Retina (tissue), 1 donor: ENCODE results near the gene SLC25A23.
"Not testable (repeated sequence)": the region's sequence is repeated elsewhere in the genome, so short reads cannot be mapped to it uniquely, and the experiment has no call there.

Experiments
- DNase-seq: peaks from one replicate; pipeline ENCODE4 v3.0.0-alpha.2; 2016

The SLC25A23 gene

DNA sequence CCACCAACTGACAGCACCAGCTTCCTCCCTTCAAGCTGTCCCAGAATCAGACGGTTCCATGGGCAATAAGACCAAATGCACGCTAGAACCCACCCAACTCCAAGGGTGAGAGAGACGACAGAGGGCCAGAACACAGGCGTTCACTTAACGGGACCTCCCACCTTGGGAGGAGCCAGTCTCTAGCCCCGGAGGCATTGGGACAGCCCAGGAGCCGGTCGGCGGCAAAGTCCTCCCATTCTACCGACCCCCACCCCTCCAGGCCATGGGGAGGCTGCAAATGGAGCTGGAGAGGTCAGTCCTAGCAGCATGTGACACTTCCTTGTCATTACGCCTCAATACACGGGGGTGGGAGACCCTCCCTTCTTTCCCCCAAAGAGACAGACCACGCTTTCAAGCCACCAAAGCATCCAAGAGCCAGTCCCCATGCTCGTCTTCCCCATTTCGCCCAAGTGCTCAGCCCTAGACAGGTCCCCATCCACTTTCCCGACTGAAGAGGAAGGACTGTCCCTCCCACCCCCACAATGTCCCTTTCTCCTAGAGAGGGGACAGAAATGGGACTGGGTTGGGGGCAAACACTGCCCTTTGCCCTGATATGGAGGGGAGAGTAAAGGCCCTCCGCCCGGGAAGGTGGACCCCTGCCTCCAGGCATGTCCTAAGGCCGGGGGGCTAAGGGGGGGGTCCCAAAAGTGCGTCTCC, 35.9 kb downstream of the SLC25A23 start:
- DNase-seq, result peak; percentile 42

DNA sequence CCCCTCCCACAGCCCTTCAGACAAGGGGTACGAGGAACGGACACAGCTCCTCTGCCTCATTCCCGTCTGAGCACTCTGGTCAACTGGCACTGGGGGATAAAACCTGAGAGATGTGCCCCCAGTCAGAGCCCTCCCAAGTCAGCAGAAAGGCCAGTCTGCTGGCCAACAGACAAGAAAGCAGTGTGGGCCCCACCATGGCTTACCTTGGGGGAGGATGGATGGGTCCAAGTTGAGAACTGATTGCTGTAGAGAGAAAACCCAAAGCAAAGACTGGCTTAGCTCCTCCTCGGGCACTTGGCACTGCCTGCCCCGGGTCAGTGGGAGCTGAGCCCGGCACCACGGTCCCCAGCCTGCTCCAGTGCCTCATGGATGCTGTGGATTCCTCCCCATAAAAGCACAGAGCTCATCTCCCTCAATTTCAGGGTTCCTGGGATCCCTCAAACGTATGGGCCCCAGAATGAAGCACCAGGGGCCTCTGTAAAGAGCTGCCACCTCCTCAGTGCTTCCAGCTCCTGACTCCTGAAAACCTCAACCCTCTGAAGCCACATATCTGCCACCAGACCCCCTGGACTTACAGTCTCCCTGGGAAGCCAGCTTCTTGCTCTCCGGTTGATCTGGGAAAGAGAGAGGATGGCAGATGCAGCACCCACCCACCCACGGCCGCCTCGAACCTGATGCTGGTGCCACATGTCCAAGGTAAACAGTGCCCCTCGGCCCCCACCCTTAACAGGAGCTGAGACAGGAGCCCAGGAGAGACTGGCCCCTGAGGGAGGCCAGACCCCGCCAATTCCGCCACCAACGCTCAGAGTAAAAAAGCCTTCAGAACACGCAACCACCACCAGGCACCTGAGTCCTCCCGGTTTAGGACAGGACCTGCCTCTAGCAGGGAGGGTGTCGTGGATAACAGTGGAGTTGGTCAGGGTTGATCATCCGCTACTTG, 38.2 kb downstream of the SLC25A23 start:
- DNase-seq, result no peak

DNA sequence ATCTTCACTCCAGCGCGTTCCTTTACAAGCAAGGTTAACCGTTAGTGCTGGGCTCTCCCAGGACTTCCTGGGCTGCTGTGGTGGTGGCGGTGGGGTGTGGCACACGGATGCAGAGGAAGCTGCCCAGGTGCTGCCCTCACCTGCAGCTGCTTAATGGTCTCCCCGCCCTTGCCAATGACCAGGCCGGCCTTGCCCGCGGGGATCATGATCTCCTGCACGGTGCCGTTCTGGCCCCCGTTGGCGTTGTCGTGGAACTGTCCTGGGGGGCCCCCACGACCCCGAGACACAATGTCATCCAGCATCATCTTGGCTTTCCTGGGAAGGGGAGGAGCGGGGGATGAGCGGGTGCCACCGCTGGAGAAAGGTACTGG, 41.0 kb downstream of the SLC25A23 start:
- DNase-seq, result no peak

DNA sequence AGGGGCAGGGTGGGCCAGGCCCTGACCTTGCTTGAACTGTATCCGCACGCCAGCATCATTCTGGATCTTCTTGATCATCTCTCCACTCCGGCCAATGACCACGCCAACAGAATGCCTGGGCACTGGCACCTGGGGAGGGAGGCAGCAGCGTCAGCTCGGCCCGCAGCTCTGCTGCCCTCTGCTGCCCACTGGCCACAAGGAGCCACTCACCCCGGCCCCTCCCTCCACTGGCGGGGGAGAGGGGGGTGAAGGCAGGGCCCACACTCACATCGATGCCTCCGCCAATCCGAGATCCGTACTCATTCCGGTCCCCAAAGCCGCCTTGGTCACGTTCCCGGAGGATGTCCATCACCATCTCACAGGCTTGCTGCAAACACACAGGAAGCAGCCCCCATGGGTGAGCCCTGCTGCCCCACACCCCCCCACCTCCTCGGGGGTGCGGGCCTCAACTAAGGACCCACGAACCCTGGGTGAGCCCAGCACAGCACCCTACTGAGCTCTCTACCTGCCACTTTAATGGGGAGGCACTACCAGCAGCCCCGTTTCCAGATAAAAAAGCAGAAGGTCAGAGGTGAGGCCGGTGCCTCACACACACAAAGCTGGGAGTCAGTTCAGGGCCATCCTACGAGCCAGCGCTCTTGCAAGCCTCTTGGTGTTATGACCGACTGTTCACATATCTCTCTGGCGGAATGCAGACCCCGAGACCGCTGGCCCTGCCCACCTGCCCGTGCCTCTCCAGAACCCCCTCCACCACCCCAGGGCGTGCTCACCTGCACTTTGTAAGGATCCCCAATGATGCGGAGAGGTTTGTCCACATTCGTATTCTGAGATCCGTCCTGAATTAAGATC, 41.7 kb downstream of the SLC25A23 start:
- peak; percentile 46 for DNase-seq

DNA sequence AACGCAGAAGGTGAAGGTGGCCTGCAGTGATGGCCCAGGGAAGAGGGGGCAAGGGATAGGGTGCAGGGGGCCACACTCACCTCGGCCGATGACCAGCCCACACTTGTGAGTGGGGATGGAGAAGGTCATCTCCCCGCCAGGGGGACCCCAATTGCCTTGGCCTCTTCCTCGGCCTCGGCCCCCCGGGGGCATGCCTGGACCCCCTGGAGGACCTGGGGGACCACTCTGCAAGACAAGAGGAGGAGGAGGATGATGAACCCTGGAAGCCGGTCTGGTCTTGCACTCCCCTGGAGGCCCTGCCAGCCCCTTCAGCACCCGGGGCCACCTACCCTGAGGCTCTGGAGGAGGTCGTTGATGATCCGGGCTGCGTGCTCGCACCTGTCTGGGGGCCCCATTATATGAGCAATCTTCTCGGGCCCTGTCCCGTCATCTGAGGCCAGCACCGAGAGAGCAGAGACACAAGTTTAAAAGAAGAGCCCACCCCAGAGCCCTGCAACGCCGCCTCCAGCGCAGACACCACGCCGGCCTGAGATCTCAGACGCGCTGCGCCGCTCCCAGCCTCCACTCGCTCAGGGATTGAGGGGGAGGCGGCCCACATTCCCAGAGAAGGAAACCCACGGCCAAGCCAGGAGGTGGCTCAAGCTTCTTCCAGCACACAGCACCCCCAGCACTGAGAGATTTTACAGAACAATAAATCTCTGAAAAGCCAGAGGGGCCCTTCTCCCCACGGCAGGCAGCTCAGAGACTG, 42.8 kb downstream of the SLC25A23 start:
- DNase-seq, result no peak

DNA sequence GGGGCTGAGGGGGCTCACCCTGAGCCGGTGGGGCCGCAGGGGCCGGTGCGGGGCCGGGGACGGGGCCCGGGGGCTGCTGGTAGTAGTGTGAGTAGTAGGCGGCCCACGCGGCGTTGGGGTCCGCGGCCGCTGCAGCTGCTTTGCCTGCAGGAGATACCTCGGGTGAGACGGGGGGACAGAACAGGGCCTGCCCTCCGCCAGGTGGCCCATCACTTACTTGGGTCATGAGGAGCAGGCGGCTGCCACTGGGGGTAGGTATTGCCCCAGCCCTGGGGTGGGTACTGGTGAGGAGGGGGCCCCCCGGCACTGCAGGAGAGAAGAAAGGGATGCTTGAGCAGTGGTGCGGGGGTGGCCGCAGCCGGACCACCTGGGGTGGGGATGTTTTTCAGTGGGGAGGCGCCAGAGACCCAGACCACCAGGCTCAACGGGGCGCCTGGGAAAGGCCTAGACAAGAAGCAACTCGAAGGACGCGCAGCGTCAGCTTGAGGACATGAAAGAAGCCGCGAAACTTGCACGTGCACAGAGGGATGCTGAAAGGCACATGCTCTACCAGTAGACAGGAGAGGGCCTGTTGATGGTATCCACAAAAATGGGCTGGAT, 43.9 kb downstream of the SLC25A23 start:
- DNase-seq, result no peak

DNA sequence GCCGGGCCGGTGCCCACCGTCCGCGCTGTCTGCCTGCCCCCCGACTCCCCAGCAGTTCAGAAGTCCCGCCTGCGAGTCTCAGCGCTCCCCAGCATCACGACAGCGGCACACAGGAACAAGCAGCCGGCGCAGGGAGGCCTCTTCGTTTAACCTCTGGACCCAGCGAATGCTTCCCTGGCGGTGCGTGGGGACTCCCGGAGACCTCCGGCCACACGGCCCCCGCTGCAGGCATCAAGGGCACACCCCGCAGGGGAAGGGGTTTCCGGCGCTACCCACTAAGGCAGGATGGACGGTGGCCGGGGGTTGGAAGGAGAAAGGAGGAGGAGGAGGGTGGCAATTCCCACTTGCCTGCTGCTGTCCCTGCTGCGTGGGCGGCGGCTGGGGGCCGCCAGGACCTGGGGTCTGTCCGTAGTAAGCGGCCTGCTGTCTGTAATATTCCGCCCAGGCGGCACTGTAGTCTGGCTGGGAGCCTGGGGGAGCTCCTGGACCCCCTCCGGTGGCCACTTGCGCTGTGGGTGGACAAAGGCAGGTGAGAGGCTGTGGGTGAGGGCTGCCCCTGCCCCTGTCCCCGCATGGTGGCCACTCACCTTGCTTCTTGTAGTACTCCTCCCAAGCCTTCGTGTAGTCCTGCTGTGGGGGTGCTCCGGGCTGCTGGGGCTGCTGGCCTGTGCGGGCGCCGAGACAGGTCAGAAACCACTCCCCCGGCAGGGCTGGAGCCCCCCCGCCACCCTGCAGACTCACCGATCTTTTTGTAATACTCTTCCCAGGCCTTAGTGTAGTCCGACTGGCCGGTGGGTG, 44.6 kb downstream of the SLC25A23 start:
- DNase-seq, result no peak

DNA sequence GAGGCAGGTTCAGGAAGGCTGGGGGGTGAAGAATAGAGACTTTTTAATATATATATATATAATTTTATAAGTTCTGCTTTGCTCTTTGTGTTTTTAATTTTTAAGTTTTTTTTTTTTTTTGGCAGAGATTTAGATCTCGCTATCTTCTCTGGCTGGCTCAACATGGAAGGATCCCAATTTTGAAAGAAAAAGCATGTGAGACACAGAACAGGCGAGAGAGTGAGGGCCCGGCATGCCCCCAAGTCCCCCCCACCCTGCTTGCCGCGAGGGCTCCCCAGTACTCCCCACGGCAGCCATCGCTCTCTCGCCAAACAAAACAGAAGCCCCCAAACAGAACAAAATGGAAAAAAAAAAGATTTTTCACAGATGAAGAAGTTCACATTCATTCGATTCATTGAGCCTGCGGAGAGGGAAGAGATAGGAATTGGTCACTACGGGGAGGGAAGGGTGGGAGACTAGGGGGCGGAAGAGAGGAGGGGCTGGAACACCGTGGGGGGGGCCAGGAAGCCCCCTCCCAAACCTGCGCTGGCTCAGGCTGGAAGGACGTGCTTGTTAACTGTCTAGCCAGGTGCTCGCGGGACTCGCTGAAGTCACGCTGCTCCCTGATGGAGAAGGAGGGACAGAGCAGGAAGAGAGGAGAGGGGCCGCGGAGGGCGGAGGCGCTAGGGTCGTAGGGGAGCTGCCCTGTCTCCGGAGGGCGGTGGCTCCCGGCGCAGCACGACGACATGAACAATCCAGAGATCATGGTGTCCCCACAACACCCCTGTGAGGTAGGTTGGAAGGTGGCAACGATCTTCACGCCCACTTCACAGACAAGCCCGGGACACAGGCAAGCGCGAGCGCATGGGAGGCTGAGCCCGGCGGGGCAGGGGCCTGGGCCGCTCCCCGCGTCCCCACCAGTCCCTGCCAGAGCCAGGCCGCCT, 45.6 kb downstream of the SLC25A23 start:
- no peak for DNase-seq

DNA sequence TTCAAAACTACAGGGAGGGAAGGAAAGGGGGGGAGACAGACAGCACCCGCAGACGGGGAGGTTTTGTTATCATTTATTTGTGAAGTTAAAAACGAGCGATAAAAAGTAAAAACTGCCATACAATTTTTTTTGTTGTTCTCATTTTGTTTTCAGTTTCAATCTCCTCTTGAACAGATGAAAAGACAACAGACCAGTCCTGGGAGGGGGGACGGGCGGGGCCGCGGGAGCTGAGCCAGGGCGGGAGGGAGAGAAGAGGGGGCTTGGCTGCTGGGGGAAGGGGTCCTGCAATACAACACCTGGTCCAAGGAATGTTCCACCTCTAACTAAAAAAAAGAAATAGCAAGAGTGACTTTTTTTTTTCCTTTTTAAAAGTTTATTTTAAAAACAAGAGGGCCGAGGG, 46.3 kb downstream of the SLC25A23 start:
- DNase-seq, result no peak

DNA sequence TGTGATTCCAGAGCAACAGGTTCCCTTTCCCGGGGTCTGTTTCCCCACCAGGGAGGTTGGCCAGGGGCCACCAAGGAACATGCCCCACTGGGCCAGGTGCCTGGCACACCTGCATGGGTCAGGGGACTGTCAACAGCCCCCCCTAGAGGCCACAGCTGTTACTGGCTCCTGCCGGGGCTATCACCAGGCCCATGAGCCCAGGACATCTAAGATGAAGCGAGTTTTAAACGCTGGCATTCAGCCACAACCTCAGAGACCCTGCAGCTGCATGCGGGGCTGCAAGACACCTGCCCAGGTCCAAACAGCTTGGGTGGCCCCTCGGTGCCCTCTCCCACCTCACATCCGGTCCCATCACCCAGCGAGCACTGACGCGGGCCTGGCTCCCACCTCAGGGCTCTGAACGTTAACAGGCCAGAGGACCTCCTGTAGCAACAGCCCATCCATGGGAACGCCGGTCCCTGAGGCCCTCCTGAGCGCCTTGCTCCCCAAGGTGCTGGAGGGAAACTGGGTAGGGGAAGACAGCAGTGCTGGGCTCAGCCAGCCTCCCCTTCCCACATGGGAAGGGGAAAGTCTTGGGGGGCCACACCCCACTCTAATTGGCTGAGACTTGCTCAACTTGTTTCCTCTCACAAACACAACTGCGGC, 47.0 kb downstream of the SLC25A23 start:
- peak; percentile 52 for DNase-seq

DNA sequence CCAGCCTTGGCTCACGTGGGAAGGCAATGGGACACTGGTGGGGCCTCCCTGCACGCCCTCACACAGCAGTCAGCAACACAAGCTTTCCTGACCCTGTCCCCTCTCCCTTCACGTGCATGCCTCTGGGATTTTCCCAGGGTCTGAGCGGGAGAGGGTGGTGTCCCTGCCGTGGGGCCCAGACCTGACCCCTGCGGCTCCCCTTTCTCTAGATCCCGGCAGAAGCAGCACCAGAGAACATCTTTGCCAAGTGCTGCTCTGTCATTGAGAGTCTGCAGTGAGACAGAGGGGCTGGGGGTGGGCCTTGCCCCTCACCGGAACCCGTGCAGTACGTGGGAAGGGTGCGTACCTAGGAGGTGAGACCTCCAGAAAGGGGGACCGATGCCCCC, 47.5 kb downstream of the SLC25A23 start:
- DNase-seq, result no peak

DNA sequence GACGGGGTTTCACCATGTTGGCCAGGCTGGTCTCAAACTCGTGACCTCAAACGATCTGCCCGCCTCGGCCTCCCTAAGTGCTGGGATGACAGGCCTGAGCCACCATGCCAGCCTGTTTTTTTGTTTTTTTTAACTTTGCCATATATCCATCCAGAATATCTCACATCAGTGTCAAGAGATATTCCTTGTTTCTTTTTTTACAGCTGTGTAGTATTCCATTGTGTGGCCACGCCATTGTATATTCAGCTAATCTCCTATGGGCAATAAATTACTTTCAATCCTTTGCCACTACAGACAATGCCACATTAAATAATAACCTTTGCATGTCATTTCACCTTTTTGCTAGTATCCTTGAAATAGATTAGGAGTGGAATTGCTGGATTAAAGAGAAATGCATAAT, 50.2 kb downstream of the SLC25A23 start:
- DNase-seq, result no peak

DNA sequence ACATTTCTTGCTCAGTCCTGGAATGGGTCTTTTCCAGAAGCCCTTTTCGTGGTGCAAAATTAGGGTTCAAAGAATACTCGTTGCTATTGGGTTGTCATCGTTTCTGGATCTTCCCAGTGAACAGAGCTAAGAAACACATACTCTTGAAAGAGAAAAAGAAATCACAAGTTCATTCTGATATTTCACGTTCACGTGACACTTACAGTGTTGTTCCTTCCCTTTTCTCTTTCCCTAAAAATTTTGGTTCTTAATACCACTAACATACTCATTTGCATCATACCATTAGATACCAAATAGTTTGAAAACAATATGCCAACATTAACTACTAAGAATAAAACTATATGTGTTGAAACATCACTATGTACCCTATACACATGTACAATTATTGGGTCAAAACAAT, 53.2 kb downstream of the SLC25A23 start:
- no peak for DNase-seq

DNA sequence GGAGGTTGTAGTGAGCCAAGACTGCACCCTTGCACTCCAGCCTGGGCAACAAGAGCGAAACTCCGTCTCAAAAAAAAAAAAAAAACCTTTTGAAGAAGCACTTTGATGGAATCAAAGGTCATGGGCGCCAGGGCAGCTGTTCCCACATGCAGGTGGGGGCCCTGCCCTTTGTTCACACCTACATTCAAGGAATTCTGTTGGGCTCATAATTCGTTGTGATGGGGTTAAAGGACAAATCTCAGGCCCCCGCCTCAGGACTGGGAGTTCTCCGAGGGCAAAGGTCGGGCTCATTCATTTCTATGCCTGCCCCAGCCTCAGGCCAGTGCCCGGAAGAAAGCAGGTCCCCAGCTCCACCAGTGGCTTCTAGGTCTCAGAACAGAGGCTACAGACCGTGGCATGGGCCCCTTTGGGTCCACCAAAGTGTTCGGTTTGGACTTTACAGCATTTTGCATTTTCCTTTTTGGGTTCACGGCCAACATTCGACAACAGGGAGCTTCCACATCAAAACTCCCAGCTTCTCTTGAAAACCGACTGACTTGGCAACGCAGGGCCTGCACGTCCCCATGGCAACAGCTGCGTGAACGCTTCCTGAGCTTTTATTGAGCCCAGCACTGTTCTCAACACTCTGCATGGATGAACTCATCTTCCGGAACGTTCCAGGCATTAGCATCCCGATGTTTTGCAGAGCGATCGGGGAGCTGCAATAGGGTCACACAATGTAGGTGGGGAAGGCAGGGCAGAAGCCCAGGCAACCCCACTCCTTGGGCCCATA, 56.6 kb downstream of the SLC25A23 start:
- DNase-seq, result peak; percentile 87

DNA sequence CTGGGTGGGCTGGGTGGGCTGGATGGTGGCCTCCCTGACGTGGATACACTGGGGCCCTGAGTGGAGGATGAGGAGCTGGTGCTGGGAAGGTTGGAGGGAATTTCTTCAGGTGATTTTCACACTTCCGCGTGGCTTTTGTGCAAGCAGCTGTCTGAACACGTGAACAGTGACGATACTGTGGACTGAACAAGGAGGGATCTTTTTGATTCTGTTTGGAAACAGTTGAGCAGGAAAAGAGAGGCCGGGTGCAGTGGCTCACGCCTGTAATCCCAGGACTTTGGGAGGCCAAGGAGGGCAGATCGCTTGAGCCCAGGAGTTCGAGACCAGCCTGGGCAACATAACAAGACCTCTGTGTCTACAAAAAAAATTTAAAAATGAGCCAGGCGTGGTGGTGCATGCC, 57.5 kb downstream of the SLC25A23 start:
- DNase-seq, result no peak

DNA sequence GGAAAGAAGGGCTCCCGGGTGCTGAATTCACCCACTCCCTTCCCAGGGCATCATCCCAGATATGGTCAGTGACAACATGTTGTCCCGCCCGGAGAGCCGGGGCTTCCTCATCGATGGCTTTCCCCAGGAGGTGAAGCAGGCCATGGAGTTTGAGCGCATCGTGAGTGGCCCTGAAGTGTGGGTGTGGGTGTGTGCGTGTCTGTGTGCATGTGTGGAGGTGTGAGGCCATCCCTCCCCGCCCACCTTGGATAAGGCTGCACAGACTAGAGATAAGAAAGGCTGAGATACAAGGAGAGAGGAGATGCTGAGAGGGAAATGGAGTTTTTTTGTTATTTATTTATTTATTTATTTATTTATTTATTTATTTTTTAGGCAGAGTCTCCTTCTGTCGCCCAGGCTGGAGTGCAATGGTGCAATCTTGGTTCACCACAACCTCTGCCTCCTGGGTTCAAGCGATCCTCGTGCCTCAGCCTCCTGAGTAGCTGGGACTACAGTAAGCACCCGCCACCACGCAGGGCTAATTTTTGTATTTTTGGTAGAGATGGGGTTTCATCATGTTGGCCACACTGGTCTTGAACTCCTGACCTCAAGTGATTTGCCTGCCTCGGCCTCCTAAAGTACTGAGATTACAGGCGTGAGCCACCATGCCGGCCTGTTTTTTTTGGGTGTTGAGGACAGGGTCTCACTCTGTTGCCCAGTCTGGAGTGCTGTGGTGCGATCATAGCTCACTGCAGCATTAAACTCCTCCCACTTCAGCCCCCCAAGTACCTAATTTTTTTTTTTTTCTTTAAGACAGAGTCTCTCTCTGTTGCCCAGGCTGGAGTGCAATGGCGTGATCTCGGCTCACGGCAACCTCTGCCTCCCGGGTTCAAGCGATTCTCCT, 59.3 kb downstream of the SLC25A23 start:
- not testable (repeated sequence) for DNase-seq

DNA sequence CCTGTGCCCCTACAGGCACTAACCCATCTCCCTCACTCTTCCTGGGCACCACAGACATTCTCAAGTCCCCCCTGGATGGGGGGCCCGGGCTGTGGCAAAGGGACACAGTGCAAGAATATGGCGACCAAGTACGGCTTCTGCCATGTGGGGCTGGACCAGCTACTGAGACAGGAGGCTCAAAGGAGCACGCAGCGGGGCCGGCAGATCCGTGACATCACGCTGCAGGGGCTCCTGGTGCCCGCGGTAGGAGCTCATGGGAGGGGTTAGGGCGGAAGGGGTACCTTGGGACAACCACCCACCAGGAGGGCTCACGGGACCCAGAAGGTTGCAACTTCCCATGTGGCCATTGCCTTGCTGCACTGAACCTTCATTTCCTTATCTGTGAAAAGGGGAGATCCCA, 63.3 kb downstream of the SLC25A23 start:
- DNase-seq, result no peak

DNA sequence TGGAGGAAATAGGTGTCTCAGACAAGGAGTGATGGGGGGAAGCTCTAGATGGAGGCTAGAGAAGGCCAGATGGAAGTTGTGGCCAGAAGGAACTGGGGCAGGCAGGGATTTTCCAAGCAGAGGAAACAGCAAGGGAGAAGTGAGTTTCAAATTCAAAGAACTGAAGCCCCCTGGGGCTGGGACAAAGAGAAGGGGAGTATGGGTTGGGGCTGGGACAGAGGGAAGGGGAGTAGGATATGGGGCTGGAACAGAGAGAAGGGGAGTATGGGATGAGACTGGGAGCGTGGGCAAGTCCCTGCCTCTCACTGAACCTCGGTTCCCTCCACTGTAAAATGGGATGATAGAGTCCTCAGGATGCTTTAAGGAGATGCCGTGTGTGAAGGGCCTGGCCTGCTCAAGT, 64.8 kb downstream of the SLC25A23 start:
- no peak for DNase-seq
